HEK293T (cell line): ENCODE data around the gene DFFA.
"Not testable (repeated sequence)": the region's sequence is repeated elsewhere in the genome, so short reads cannot be mapped to it uniquely, and the experiment has no call there.

Source experiments
- CTCF ChIA-PET: fragments of 350-600 bp; formaldehyde crosslinking; extraction: SDS; loops from one replicate; lab custom pipeline; 2021; ENCODE audit warnings: antibody characterized with exemption, inconsistent platforms; lab: Yijun Ruan, JAX
- POLR2A ChIA-PET: fragments of 350-600 bp; formaldehyde crosslinking; extraction: SDS; loops from one replicate; lab custom pipeline; 2020; ENCODE audit warnings: antibody characterized with exemption, inconsistent platforms; lab: Yijun Ruan, JAX
- DNase-seq: peaks from one replicate; pipeline ENCODE4 v3.0.0; 2012; ENCODE audit warnings: mixed read lengths; ENCODE audit errors: extremely low spot score
- ARNT ChIP-seq: fragments of 450-650 bp; IDR thresholded peaks from 2 replicates; pipeline ENCODE4 v1.6.1; 2017; ENCODE audit warnings: mild to moderate bottlenecking
- BHLHE40 ChIP-seq: fragments of 450-650 bp; IDR thresholded peaks from 2 replicates; pipeline ENCODE4 v1.6.1; 2016; ENCODE audit warnings: mild to moderate bottlenecking, moderate library complexity, borderline replicate concordance
- CTBP1 ChIP-seq: fragments of 450-650 bp; IDR thresholded peaks from 2 replicates; pipeline ENCODE4 v1.6.1; 2016; ENCODE audit warnings: borderline replicate concordance
- ELF4 ChIP-seq: fragments of 450-650 bp; IDR thresholded peaks from 2 replicates; pipeline ENCODE4 v1.6.1; 2017; ENCODE audit warnings: antibody characterized with exemption
- FOXA1 ChIP-seq: fragments of 450-650 bp; IDR thresholded peaks from 2 replicates; pipeline ENCODE4 v1.6.1; 2016; ENCODE audit warnings: mild to moderate bottlenecking
- FOXK2 ChIP-seq: fragments of 450-650 bp; IDR thresholded peaks from 2 replicates; pipeline ENCODE4 v1.6.1; 2016; ENCODE audit warnings: mild to moderate bottlenecking
- FOXM1 ChIP-seq: fragments of 450-650 bp; IDR thresholded peaks from 2 replicates; pipeline ENCODE4 v1.6.1; 2017; ENCODE audit warnings: mild to moderate bottlenecking, borderline replicate concordance
- HDGF ChIP-seq: fragments of 450-650 bp; IDR thresholded peaks from 2 replicates; pipeline ENCODE4 v1.6.1; 2017; ENCODE audit warnings: antibody characterized with exemption, borderline replicate concordance
- L3MBTL2 ChIP-seq: fragments of 450-650 bp; conservative IDR thresholded peaks from 2 replicates; pipeline ENCODE4 v1.6.1; 2016; ENCODE audit warnings: mild to moderate bottlenecking
- LEF1 ChIP-seq: fragments of 450-650 bp; IDR thresholded peaks from 2 replicates; pipeline ENCODE4 v1.6.1; 2017; ENCODE audit warnings: mild to moderate bottlenecking, borderline replicate concordance
- NFRKB ChIP-seq: fragments of 450-650 bp; IDR thresholded peaks from 2 replicates; pipeline ENCODE4 v1.6.1; 2016; ENCODE audit warnings: mild to moderate bottlenecking, moderate library complexity
- SP1 ChIP-seq: fragments of 450-650 bp; IDR thresholded peaks from 2 replicates; pipeline ENCODE4 v1.6.1; 2017
- SUZ12 ChIP-seq: fragments of 450-650 bp; IDR thresholded peaks from 2 replicates; pipeline ENCODE4 v1.6.1; 2016; ENCODE audit warnings: mild to moderate bottlenecking
- TARDBP ChIP-seq: fragments of 450-650 bp; IDR thresholded peaks from 2 replicates; pipeline ENCODE4 v1.6.1; 2016
- ZNF384 ChIP-seq: fragments of 450-650 bp; IDR thresholded peaks from 2 replicates; pipeline ENCODE4 v1.6.1; 2016
- TF ChIP-seq, protein P1 (sequence below): fragments of 450-650 bp; IDR thresholded peaks from 2 replicates; pipeline ENCODE4 v1.6.1; 2016

DFFA gene

DNA sequence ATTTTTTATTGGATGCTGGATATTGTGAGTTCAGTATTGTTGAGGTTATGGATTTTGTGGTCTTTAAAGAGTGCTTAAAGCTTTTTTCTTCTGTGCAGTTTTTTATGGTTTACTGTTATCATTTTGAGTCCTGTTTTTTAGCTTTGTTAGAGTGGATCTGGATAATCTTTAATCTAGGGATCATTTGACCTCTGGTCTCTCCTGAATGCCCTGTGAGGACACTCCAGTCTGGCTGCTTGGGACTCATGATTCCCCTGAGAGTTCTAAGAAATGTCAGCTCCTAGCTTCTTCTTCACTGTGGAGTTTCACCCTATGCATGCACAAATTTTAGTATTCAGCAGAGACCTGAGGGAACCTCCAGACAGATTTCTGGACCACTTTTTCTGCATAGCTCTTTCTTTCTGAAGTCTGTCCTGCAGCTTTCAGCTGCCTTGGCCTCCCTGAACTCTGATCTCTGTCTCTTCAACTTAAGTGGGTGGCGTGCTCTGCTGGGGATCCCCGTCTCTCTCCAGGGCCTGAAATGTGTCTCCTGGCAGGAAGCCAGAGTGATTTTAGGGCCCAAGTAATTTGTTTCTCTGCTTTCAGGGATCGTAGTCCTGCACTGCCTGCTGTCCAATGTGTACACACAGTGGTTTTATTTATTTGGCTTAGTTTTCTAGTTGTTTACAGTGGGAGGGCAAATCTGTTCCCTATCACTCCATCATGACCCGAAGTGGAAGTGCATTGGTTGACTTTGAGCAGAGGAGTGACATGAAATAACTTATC is 17.1 kb upstream of the DFFA start:
- ChIA-PET CTCF (interaction anchor here (0.8 kb wide), 1 partner anchor 59 kb away, joined by 4 read pairs; the partner anchor contains the start of gene CENPS), POLR2A (interaction anchor here (0.7 to 1.0 kb wide), 3 partner anchors 10 to 627 kb away, joined by 3 read pairs; partner anchors contain the start of gene CENPS)
- TF ChIP-seq L3MBTL2, result no peak
- no peak for TF ChIP-seq ELF4
- no peak for TF ChIP-seq SP1
- DNase-seq, result no peak

DNA sequence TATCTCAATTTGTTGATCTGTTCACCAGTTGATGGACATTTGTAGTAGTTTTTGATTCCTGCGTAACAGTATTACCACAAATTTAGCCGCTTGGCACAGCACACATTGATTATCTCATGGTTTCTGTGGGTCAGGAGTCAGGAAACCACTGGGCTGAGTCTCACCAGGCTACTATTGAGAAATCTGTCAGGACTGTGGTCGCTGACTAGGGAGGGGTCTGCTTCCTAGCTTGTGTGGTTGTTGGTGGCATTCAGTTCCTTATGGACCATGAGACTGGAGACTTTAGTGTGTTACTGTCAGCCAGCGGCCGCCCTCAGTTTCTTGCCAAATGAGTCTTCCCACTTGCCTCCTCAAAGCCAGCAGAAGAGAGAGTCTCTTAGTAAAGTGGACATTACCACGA is 12.2 kb upstream of the DFFA start:
- DNase-seq, result no peak
- TF ChIP-seq ARNT (no peak), FOXK2 (no peak), FOXA1 (no peak), SP1 (no peak), ZNF384 (no peak), ELF4 (no peak), L3MBTL2 (no peak)
- ChIA-PET CTCF (interaction anchor here (0.7 kb wide), 1 partner anchor 1119 kb away, joined by 3 read pairs; no protein-coding TSS in a partner anchor), POLR2A (interaction anchor here (0.6 kb wide), 1 partner anchor 520 kb away, joined by 3 read pairs; no protein-coding TSS in a partner anchor)

DNA sequence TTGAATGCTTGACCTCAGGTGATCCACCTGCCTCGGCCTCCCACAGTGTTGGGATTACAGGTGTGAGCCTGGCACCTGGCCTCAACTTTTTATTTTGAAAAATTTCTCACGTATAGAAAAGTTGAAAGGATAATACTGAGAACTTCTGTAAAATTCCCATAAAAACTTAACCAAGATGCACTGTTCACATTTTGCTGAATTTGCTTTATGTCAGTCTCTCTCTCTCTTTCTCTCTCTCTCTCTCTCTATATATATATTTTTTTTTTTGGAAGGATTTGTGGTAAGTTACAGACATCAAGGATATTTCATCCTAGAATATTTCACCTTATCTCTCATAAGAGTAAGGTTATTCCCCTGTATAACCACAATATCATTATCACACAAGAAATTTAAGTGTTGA is 8.3 kb upstream of the DFFA start:
- TF ChIP-seq ARNT, result no peak
- TF ChIP-seq CTBP1, result no peak
- TF ChIP-seq LEF1, result no peak
- TF ChIP-seq BHLHE40, result no peak
- TF ChIP-seq FOXM1, result no peak
- TF ChIP-seq, protein P1, sequence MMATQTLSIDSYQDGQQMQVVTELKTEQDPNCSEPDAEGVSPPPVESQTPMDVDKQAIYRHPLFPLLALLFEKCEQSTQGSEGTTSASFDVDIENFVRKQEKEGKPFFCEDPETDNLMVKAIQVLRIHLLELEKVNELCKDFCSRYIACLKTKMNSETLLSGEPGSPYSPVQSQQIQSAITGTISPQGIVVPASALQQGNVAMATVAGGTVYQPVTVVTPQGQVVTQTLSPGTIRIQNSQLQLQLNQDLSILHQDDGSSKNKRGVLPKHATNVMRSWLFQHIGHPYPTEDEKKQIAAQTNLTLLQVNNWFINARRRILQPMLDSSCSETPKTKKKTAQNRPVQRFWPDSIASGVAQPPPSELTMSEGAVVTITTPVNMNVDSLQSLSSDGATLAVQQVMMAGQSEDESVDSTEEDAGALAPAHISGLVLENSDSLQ, result no peak
- TF ChIP-seq ELF4, result no peak
- TF ChIP-seq TARDBP, result no peak
- TF ChIP-seq FOXK2, result no peak
- no peak for TF ChIP-seq HDGF
- no peak for TF ChIP-seq NFRKB
- no peak for TF ChIP-seq SUZ12
- no peak for TF ChIP-seq L3MBTL2
- ChIA-PET CTCF (no interaction called here), POLR2A (no interaction called here)
- DNase-seq, result no peak

DNA sequence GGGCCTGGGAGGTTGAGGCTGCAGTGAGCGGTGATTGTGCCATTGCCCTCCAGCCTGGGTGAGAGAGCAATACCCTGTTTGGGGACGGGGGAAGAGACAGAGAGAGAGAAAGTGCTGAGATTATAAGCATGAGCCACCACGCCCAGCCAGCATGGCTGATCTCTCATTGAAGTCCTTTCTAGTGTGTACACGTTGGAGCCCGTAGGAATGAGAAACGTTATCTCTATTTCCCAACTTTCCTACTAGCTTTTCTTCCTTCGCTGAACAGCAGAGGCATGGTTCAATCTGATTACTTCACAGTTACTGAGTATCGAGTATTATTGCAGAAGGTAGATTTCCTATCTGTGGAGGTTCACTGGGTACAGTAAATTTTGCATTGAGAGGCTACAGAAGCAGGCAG is 7.0 kb upstream of the DFFA start:
- CTCF ChIA-PET, result no interaction called here
- TF ChIP-seq ZNF384 (no peak), CTBP1 (no peak), TARDBP (no peak), ARNT (no peak), FOXK2 (no peak), LEF1 (no peak), L3MBTL2 (no peak), SUZ12 (no peak), NFRKB (no peak), FOXA1 (no peak), FOXM1 (no peak)
- no peak for DNase-seq
- POLR2A ChIA-PET, result interaction anchor here (0.8 kb wide), 1 partner anchor 10 kb away, joined by 3 read pairs; no protein-coding TSS in a partner anchor

DNA sequence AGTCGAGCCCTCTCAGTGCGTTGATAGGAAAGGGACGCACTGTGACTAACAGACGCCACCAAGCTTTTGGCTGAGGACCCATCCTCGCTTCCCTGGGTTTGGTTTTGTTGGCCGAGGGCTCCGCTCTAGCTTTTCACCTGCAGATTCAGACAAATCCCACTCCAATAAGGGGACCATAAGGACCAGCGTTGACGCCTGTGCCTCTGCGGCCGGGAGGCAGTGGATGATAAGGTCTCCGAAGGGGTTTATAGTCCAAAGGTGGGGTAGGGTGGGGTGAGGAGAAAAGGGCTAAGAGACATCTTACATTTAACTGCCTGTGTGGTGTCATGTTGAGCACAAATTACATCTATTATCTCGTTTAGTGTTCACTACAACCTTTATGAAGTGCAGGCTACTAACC is 3.2 kb upstream of the DFFA start:
- ChIA-PET POLR2A (no interaction called here), CTCF (no interaction called here)
- DNase-seq, result no peak
- no peak for TF ChIP-seq NFRKB
- TF ChIP-seq FOXK2, result no peak
- no peak for TF ChIP-seq SUZ12
- TF ChIP-seq CTBP1, result no peak
- no peak for TF ChIP-seq SP1
- TF ChIP-seq ARNT, result no peak
- TF ChIP-seq, protein P1, result no peak
- TF ChIP-seq TARDBP, result no peak
- no peak for TF ChIP-seq FOXA1

DNA sequence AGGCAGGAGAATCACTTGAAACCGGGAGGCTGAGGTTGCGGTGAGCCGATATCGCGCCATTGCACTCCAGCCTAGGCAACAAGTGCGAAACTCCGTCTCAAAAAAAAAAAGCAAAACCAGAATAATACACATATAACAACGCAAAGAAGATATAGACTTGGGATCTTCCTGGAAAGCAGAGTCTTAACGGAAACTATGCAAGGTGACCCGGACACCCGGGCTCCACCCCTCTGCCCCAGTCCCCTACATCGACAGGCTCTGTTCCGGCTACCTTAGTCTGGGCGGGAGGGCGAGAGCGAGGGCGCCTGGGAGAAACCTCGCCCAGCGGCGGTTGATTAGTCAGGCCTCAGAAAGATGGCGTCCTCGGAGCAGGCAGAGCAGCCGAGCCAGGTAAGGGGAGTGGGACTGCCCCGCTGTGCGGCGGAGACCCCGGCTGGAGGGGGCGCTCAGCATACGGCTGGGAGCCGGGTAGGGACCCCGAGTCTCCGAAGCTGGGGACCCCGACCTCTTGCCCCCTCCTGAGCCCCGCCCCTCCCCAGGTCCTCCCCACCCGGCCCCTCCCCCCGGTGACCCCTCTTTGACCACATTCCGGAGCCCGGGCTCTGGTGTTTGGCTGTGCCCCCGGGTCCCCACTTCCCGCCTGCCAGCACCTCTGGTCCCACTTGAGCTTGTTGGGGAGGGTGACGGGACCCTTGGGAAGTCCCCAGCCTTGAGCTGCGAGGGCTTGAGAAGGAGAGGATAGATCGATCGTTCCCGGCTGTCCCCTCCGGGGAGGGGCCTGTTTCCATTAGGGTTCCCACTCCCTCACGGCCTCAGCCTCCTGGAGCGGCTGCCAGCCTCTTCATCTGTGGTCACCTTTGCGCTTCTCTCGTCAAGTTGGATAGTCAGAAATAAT is 2.5 kb upstream of the DFFA start, which contains the start of gene PEX14:
PEX14 (plus strand) TSS at position 338 of the 895 bp plus-strand sequence; CDS start at position 355, 17 bp downstream.
- TF ChIP-seq SUZ12, result no peak
- TF ChIP-seq BHLHE40, result no peak
- TF ChIP-seq L3MBTL2, result no peak
- TF ChIP-seq NFRKB, result no peak
- no peak for TF ChIP-seq FOXK2
- TF ChIP-seq ZNF384, result no peak
- TF ChIP-seq ARNT, result no peak
- no peak for TF ChIP-seq LEF1
- no peak for TF ChIP-seq FOXA1
- TF ChIP-seq FOXM1, result no peak
- no peak for TF ChIP-seq ELF4
- TF ChIP-seq, protein P1, result no peak
- TF ChIP-seq SP1, result no peak
- TF ChIP-seq TARDBP, result no peak
- no peak for TF ChIP-seq HDGF
- no peak for TF ChIP-seq CTBP1
- DNase-seq, result peak; percentile 90
- ChIA-PET CTCF (no interaction called here), POLR2A (no interaction called here)

DNA sequence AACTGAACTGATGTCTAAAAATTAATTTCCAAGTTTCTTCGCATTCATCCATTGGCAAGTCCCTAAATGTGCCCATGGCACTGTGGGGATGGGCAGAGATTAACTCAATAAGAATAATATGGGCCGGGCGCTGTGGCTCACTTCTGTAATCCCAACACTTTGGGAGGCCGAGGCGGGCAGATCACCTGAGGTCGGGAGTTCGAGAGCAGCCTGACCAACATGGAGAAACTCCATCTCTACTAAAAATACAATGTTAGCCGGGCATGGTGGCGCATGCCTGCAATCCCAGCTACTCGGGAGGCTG is 1.9 kb upstream of the DFFA start:
- DNase-seq, CTCF ChIA-PET, POLR2A ChIA-PET: not testable (repeated sequence)
